ENCODE data around the gene EGLN3.

The EGLN3 gene

GRCh38 chr14:33948145-33948868, 2.6 kb downstream of the EGLN3 start:
- H3K4me1 ChIP-seq: peaks cover 0 to 58% (median 28%) of the 10 kb centered on the region in 4 donors
- H3K27me3 ChIP-seq: no peaks in the 10 kb centered on the region
- peak overlapping the region in 1 of 2 donors; percentile 95 for H3K4me3 ChIP-seq
- no peak for TF ChIP-seq CTCF (IDR thresholded peaks at IDR 0.05)
- no peak for DNase-seq
- no peaks in the 10 kb centered on the region for H3K9me3 ChIP-seq
- intact Hi-C loops (cut with DNase I; ENCODE audit: low total_unique reads): no loop called here
- H3K27ac ChIP-seq: peak overlapping the region; percentile 61 to 89
- H3K36me3 ChIP-seq: no peaks in the 10 kb centered on the region

- H3K27ac ChIP-seq: peak overlapping the region; percentile 61 to 89
- H3K4me1 ChIP-seq: peaks cover 0 to 65% (median 29%) of the 10 kb centered on the region in 4 donors
- H3K4me3 ChIP-seq: peak overlapping the region; percentile 21 to 23
- no peaks in the 10 kb centered on the region for H3K27me3 ChIP-seq
- H3K9me3 ChIP-seq: no peaks in the 10 kb centered on the region
- intact Hi-C loops (cut with DNase I; ENCODE audit: low total_unique reads): no loop called here
- DNase-seq: no peak
- TF ChIP-seq CTCF (IDR thresholded peaks at IDR 0.05): no peak
- no peaks in the 10 kb centered on the region for H3K36me3 ChIP-seq
Observed at GRCh38 chr14:33946679-33947476, 4.0 kb downstream of the EGLN3 start.

DNA sequence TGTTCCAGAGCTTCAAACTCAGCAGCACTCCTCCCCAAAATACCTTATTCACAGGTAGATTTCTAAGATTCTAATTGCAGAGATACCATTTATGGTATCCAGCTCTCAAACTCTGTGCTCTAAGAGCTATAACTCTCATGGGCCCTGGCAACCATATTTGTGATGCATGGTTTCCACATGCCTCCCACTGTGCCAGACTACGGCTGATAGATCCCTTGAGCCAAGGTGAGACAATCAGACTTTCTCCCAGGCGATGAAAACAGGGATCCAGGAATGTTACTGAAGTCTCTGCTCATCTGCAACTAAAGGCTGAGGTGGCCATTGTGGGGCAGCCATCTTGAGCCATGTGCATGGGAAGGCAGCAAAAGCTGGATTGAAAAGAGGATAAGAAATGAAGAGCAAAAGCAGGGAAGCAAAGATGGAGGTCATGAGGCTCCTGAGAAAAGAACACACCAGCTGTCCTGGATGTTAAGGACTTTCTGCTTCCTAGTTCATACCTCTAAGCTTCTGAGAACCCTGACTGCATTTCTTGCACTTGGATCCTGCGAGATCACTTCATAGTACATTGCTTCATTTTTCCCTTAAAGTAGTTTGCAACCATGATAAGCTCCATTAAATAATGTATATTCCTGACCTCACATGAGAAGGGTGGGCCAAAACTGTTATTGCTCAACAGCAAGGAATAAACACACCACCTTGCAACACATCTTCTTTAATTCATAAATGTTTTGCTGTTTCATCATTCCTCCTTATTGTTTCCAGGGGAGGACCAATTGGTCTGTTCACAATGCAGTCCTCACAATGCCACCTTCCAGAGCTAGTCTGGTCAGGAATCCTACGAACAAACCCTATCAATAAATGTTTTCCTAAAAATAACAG, 5.4 kb downstream of the EGLN3 start:
- Histone ChIP-seq H3K4me3 (no peak overlapping the region), H3K9me3 (no peaks in the 10 kb centered on the region), H3K27ac (peak overlapping the region; percentile 61 to 89), H3K36me3 (no peaks in the 10 kb centered on the region), H3K4me1 (peaks cover 0 to 67% (median 25%) of the 10 kb centered on the region in 4 donors), H3K27me3 (no peaks in the 10 kb centered on the region)
- no peak for TF ChIP-seq CTCF (IDR thresholded peaks at IDR 0.05)
- DNase-seq: no peak
- intact Hi-C loops (cut with DNase I; ENCODE audit: low total_unique reads): no loop called here

- H3K36me3 ChIP-seq: no peaks in the 10 kb centered on the region
- no peak for TF ChIP-seq CTCF (IDR thresholded peaks at IDR 0.05)
- no peaks in the 10 kb centered on the region for H3K27me3 ChIP-seq
- peaks cover 0 to 80% (median 27%) of the 10 kb centered on the region in 4 donors for H3K4me1 ChIP-seq
- no peak overlapping the region for H3K4me3 ChIP-seq
- no peak overlapping the region for H3K27ac ChIP-seq
- DNase-seq: no peak
- no peaks in the 10 kb centered on the region for H3K9me3 ChIP-seq
- intact Hi-C loops (cut with DNase I; ENCODE audit: low total_unique reads): loop anchor here (5.0 kb wide), 1 partner anchor 119 kb away; no protein-coding TSS in a partner anchor
Observed at GRCh38 chr14:33943096-33943883, 7.6 kb downstream of the EGLN3 start.

Data from tibial artery (tissue), 4 donors.